ENCODE results near the gene MACROD1.
A peak's percentile ranks its signal among the peaks of the same experiment; 100 is the strongest.

The MACROD1 gene

GRCh38 chr11:64150481-64151239 lies 15.3 kb downstream of the MACROD1 start:
- DNase-seq: no peak

GRCh38 chr11:64150051-64150450 lies 15.9 kb downstream of the MACROD1 start:
- no peak for DNase-seq

DNA sequence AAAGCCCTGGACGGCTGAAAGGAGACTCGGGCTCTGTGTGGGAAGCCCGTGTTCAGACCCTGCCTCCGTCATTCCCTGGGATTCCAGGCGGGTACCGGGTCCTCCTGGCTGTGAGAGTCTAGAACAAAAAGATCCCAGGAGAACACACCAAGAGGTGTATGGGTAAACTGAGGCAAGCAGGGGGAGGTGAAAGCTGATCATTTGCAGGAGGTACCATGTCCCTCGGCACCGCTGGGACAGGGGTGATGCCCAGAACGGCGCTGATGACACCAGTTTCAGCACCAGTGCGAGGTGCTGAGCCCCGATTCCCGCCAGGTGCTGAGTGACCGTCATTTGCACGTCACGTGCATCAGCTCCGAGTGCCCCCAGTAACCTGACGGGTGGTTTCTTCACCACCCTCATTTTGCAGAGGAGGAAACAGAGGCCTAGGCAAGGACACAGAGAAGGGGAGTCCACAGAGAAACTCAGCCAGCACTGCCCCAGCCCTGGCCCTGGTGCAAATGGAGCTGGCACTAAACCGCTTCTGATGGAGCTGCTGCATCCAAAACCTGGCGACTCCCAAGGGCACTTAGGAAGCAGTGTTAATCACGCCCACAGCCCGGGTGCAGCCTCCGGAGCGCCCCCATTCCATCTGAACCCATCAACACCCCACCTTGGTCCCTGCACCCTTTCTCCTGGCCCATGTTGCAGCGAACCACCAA lies 16.8 kb downstream of the MACROD1 start:
- DNase-seq: no peak

DNA sequence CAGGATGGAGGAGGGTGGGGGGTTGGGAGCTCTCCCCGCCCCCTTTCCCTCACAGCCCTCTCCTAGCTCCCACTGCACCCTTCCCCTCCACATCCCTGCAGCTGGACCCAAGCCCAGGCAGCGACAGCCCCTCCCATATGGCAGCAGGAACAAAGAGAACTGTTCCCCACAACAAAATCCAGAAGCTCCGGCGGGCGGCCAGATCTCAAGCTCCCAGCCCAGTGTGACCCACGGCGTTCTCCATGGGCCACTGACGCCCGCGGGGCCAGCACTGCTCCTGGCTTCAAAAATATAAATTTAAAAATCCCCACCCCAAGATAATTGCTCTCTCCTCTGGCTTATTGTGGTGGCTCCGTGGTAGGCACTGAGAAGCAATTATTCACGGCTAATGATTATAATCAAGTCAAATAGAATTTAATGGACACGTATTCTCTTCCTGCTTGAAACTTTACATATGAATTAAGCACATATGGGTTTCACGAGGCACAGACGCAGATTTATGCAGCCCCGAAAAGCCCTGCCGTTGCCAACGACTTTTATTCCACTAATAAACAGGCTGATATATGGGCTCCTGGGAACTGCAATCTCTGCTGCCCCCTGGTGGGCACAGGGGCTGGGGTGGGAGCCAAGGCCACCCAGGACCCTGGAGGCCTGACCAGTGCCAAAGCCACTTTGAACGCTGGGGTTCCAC lies 17.5 kb downstream of the MACROD1 start:
- DNase-seq: peak; percentile 81

- DNase-seq: peak; percentile 73
These were observed 19.6 kb downstream of the MACROD1 start for GRCh38 chr11:64146036-64146955.

GRCh38 chr11:64144587-64145472 lies 21.1 kb downstream of the MACROD1 start:
- no peak for DNase-seq

GRCh38 chr11:64141081-64141783 lies 24.7 kb downstream of the MACROD1 start:
- DNase-seq: no peak

- DNase-seq: no peak
These were observed 25.8 kb downstream of the MACROD1 start for GRCh38 chr11:64140082-64140481.

GRCh38 chr11:64139049-64139448 lies 26.9 kb downstream of the MACROD1 start:
- DNase-seq: no peak

DNA sequence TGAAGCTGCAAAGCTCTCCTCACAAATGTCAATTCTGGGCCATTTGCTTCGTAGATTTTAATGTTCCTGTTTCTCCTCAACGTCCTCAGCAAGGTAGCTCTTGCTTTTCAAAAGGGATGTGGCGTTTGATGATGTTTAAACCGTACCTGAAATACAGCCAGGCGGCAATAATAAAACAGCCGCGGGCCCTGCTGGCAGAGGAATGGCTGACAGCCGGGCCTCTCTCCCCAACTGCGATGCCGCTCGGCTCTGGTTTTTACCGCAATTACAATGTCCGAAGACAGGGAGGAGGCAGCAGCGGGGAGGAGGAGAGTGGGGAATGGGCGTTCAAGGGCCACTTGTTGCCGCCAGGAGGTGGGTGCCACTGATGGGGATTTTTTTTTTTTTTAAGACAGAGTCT lies 27.5 kb downstream of the MACROD1 start:
- DNase-seq: no peak

- DNase-seq: no peak
These were observed 29.0 kb downstream of the MACROD1 start for GRCh38 chr11:64136765-64137441.

GRCh38 chr11:64135711-64136110 lies 30.2 kb downstream of the MACROD1 start:
- no peak for DNase-seq

DNA sequence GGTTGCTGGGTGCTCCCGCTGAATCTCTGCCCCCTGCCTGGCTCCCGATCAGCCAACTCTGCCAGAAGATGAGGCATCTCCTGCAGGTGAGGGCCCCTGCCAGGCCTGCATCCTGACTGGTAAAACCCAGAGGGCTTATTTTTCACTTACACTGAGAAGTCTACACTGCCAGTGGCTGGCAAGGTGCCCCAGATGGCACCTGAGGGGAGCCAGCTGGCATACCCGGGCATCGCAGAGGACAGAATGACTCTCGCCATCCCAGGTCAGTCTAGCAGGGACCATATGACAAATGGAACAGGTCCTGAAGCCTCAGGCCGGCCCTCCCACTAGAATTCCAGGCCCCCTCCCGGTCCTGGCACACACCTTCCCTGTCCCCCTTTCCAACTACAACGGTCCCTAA lies 30.9 kb downstream of the MACROD1 start:
- DNase-seq: no peak

GRCh38 chr11:64132982-64133705 lies 32.8 kb downstream of the MACROD1 start:
- no peak for DNase-seq

- DNase-seq: no peak
These were observed 33.6 kb downstream of the MACROD1 start for GRCh38 chr11:64132191-64132771.

DNA sequence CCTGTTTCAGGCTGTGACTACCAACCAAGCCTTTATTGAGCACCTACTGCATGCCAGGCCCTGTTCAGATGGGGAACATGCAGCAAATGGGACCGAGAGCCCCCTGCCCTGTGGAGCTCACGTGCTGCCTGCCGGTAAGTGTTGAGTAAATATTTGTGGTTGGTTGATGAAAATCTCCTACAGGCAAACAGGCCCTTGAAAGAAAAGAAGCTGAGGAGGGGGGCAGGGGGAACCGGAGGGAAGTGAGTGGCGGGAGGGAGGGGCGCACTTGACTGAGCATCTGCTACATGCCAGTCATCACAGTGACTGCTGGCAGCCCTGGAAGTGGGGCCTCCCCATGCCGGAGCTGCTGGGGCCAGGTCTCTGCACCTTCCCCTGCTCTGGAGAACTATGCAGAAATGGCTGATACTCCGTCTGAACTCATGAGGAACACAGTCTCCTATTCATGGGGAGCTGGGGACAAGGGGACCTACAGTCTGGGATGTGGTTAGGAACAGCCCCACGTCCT lies 34.2 kb downstream of the MACROD1 start:
- DNase-seq: no peak

DNA sequence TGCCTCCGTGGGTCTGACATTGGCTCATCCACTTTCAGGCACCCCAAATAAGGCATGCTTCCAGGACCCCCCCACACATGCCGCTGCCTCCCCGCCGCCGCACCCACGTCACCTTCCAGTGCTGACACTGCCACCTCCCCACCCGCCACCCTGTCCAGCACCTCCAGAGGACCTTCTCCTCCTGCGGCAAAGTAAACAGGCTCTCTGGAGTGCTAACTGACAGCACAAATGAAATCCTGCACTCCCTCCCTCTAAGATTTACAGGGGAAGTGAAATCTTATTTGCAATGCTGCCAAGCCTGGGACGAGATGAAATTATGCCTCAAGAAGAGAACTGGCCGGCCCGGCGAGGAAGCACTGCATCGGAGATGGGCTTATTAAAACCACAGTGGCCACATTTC lies 35.3 kb downstream of the MACROD1 start:
- no peak for DNase-seq

- no peak for DNase-seq
These were observed 36.5 kb downstream of the MACROD1 start for GRCh38 chr11:64129403-64129802.
